HG03175 (cell line): Measurements from ENCODE around the gene TCF7L2.
A peak's percentile ranks its signal among the peaks of the same experiment; 100 is the strongest.

Source experiments
- ATAC-seq: cut with Tn5 transposase; IDR thresholded peaks from one replicate; pipeline ENCODE4 v1.9.1; 2021; ENCODE audit warnings: mild to moderate bottlenecking, moderate library complexity; ENCODE audit not compliant: unreplicated experiment

Gene TCF7L2

GRCh38 chr10:112962343-112962742 is 12.3 kb downstream of the TCF7L2 start:
- no peak for ATAC-seq

- ATAC-seq: no peak
Observed at GRCh38 chr10:112963835-112964234, 13.8 kb downstream of the TCF7L2 start.

- ATAC-seq: no peak
Observed at GRCh38 chr10:112964482-112964881, 14.4 kb downstream of the TCF7L2 start.

- no peak for ATAC-seq
Observed at GRCh38 chr10:112966194-112966855, 16.3 kb downstream of the TCF7L2 start.

- ATAC-seq: no peak
Observed at GRCh38 chr10:112967200-112967599, 17.2 kb downstream of the TCF7L2 start.

DNA sequence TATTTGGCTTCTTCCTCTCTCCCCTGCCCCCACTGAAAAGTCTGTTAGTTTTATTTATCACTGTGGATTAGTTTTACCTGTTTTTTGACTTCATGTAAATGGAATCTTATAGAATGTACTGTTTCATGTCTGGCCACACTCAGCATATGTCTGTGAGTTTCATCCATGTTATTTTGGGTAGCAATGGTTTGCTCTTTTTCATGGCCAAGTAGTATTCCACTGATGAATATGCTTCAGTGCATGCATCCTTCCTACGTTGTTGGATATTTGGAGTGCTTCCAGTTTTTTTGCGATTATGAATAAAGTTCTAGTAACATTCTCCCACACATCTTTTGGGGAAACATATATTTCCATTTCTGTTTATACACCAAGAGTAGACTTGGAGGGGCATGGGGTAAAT is 19.1 kb downstream of the TCF7L2 start:
- ATAC-seq: no peak

- no peak for ATAC-seq
Observed at GRCh38 chr10:112969542-112969941, 19.5 kb downstream of the TCF7L2 start.

DNA sequence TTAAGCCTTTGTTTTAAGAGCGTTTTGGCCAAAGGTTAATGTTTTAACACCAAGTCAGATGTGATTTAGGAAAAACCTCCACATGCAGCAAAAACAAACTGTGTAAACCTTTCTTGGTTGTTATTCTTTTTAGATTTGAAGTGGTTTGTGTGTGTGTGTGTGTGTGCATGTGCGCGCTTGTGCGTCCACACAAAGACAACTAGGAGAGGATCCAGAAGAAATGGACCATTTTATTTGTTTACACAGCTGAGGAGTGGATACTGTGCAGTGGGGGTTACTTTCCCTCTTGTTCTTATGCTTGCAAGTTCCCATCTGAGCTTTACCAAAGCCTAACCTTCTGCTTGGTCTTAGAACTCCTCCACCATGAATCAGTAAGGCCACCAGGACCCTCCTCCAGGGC is 20.0 kb downstream of the TCF7L2 start:
- ATAC-seq: no peak

DNA sequence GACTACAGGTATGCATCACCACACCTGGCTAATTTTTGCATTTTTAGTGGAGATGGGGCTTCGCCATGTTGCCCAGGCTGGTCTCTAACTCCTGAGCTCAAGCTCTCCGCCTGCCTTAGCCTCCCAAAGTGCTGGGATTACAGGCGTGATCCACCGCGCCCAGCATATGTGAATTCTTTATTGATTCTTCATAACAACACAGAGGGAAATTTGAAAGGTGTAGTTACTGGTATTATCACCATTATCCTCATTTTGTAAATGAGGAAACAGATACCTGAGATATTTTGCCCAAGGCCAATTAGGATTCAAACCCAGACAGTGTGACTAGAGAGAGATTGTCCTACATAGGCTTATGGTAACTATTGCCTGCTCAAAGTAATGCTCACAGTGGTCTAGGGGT is 22.6 kb downstream of the TCF7L2 start:
- ATAC-seq: no peak

DNA sequence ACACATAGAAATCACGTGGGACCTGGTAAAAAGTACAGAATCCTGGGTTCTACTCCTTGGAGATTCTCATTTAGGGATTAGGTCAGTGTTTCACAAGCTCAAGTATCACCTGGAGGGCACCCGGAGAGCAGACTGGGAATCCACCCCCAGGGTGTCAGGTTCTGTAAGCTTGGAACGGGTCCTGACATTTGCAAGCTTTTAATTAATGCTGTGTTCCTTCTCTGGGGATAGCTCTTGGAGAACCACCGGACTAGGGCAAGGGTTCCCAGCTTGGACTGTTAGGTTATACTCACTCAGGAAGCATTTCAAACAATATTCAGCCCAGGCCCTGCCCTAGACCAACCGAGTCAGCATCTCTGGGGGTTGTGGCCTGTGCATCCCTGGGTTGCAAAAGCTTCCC is 23.0 kb downstream of the TCF7L2 start:
- no peak for ATAC-seq

DNA sequence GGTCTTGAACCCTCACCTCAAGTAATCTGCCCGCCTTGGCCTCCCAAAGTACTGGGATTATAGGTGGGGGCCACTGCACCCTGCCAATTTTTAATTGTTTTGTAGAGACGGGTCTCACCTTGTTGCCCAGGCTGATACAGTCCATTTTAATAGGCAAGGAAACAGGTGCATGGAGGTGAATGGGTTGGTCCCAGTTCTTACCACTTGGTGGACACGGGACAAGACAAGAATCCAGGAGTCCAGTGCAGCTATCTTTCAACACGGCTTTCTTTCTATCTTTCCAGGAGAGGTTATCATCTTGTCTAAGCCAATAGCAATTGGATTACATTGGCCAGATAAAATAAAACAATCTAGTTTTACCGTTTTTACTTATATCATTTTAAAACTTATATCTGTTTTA is 23.8 kb downstream of the TCF7L2 start:
- no peak for ATAC-seq

DNA sequence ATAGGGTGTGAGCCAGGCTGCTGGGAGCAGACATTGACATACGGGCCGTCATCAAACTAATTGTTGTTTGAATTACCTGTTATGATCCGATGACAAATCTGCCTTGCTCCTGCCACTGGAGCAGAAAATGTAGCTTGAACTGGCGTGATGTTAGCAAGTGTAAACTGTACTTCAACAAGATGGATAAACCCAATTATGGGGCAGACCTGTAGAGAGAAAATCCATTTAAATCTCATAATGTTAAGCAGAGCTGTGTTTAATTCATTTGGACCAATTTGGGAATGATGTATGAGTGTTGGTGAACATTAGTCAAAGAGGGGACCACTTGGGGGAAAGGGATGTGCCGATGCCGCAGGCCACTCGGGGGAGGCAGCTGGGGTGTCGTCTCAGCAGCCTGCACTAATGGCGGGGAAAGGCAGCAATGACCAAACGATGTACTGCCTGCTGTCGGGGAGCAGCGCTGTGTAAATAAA is 27.4 kb downstream of the TCF7L2 start:
- no peak for ATAC-seq

DNA sequence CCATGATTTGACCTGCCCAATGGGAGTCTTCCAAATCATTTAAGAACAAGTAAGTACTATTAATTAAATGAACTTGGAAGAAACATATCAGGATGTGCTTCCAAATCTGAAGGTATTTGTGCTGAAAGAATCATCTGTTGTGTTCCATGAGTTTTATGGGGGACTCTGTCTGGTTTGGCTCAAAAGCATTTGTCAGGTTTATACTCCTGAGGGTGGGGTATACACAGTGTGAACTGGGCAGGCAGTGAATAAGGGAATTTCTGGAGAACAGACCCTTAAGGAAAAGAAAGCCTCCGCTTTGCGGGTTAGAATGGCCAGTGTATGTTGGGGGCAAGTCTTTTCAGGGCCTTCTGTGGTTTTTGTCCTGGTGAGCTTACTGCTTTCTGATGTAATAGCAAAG is 29.9 kb downstream of the TCF7L2 start:
- ATAC-seq: no peak

DNA sequence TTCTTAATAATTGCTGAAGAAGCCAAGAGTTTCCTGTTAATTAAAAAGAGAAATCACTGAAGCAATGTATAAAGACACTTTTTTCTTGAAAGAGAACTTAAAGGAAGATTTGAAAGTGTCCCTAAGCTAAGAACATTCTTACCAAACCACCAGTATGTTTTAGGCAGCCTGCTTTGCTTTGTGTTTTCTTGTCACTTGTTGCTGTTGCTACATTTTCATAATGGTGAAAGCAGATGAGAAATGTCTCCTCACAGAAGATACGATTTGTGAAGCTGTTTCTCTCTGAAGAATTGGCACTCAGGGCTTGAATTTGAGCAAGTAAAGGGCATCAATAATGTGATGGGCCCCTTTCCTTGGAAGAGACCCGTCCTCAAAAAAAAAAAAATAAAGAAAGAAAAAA is 30.9 kb downstream of the TCF7L2 start:
- ATAC-seq: no peak

DNA sequence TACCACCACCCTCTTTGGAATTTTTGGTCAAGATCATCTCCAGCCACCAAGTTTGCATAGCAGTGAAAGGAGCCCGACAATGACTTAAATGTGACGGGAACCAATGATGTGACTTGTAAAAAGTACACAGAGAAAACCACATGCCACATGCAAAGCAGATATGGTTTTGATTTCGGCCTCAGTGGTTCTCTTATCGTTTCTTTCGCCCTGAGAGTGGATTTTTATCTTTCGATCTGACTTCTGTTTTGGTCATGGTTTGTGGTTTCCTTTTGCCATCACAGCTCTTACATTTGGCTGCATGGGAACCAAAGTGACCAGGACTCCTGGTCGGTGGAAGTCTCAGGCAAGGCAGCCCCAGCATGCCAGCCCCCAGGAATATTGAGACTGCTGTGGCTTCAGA is 31.5 kb downstream of the TCF7L2 start:
- ATAC-seq: peak; percentile 94

DNA sequence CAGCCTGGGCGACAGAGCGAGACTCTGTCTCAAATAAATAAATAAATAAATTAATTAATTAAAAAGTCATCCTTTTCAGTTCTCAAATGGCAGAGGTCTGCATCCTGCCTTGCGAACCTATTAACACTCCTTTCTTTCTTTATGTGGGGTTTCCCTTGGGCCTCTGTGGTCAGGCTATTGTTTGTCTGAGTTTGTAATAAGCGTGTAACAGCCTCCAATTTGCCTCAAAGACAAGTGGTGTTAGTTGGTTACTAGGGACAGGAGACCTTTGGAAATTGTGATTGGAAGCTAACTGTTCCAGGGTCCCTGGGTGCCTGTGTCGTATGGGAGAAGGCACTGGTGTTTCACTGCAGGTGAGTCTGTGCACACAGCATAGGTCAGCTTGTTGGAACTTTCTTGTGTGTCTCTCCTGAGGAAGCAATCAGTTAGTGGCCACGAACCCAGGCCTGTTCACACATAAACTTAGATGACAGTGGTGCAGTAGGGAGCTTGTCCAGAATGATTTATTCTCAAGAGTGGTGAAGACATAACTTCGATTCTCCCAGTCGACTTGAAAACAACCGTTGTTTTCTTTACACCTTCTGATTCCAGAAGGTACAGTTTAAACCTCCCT is 33.5 kb downstream of the TCF7L2 start:
- no peak for ATAC-seq

DNA sequence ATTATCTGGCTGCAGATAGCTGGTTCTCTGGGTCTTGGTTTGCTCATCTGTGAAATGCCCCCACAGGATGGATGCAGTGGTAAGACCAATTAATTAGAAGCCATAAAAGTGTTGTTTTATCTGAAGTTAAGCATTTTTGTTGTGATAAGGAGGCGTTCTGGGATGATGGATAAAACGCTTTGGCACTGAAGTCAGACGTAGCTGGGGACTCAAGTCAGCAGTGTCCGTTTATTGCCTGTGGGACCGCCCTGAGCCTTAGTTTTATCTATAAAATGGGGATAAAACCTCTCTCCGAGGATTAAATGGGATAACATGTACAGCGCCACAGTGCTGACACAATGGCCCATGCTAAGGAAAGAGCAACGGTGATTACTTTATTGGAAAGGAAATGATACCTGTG is 34.7 kb downstream of the TCF7L2 start:
- ATAC-seq: no peak

GRCh38 chr10:112985690-112986543 is 35.9 kb downstream of the TCF7L2 start:
- no peak for ATAC-seq

DNA sequence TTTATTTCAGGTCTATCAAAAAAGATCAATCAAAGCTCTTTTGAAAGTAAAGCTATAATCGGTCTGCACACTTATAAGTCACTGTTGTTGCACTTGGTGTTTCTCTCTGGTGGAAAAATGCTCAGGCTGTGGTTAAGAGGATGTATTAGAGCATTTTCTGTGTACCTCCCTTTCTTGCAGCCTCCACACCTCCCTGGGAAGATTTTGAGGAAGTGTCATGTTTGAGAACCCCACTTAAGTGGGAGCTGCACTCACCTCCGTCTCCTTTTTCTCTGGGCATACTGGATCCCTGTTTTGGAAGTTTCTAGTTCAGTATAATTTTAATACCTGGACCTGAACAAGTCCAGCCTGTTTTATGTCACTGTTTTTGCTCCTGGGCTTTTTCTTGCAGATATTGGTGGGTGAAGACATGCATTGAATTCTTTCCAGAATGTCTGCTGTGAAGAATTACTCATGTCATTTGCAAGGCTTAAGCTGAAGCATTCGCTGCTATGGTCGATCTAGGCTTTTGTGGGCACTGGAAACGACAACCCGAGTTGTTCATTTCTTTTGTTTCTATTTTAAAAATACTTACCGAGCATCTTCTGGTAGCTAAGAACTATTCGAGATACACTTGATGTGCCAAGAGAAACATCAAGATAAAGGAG is 36.6 kb downstream of the TCF7L2 start:
- ATAC-seq: no peak

DNA sequence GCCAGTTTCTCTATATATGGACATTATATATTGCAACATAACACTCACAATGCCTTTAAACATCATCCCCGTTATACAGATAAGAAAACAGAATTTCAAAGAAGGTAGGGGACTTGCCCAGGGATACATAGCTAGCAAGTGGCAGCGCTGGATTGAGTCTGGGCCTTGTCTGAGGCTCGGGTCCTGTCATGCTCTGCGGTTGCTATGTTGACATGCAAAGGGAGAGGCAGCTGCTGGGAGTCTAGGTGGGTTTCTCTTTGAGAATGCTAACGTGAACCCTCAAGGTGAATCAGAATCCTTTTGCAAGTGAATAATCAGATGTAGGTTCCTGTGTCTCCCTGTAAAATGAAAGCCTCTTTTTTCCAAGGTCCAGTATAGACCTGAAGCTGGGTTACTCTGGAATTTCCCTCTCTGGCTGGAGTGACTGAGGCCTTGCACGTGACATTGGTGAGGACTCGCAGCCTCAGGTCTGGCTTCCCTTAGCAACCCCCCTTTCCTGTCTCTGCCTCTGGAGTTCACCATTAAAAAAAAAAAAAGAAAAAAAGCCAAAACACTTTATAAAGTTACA is 38.9 kb downstream of the TCF7L2 start:
- no peak for ATAC-seq

DNA sequence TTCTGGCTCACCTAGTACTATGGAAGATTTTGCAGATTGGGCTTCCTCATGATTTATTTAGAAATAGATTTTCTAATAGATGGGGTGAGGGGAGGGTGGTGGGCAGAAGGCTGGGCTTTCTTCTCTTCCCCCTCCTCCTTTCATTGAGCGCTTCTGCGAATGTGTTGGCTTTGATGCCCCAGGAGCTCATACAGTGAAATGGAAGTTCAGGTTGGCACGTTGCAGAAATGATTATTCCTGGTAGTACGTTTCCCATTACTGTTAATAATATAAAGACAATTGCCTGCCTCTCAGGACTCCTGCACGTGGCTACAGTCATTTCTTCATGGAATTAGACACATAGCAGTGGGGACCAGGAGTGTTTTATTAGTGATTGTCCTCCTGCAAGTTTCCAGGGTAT is 39.8 kb downstream of the TCF7L2 start:
- ATAC-seq: no peak
